Mammary epithelial cell (primary cell): Measurements from ENCODE around the gene DTNA.

Experiments
- EZH2 ChIP-seq: IDR thresholded peaks from 2 replicates; pipeline ENCODE4 v1.6.1; 2012; ENCODE audit warnings: low read length, inconsistent platforms, borderline replicate concordance
- TF ChIP-seq, protein P1 (sequence below), 2 donors: IDR thresholded peaks in 1 of 2; conservative IDR thresholded peaks in 1 of 2; 2 replicates each; pipeline ENCODE4 v1.5.1; 2011 to 2012; ENCODE audit warnings: inconsistent platforms in 2 of 2, low read length in 2 of 2, mild to moderate bottlenecking in 2 of 2, control low read depth in 1 of 2, low read depth in 1 of 2; ENCODE audit not compliant: insufficient read depth in 1 of 2; ENCODE audit errors: extremely low read depth in 1 of 2

DNA sequence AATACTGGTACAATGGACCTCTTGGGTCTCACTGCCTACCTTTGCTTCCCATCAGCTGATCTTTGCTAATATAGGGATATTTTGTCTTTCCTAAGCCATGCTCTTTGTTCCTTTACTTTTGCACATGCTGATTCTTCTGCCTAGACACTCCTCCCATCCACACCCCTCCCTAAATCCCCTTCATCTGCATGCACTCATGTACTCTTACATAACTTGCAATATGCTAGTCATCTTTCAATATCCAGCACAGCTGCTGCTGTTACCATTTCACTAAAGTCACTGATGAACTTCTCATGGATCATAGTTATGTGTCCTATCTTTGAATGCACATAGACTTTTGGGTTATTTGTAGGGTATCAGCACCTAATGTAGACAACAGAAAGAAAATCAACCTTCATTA, 18.5 kb upstream of the DTNA start:
- TF ChIP-seq, protein P1, sequence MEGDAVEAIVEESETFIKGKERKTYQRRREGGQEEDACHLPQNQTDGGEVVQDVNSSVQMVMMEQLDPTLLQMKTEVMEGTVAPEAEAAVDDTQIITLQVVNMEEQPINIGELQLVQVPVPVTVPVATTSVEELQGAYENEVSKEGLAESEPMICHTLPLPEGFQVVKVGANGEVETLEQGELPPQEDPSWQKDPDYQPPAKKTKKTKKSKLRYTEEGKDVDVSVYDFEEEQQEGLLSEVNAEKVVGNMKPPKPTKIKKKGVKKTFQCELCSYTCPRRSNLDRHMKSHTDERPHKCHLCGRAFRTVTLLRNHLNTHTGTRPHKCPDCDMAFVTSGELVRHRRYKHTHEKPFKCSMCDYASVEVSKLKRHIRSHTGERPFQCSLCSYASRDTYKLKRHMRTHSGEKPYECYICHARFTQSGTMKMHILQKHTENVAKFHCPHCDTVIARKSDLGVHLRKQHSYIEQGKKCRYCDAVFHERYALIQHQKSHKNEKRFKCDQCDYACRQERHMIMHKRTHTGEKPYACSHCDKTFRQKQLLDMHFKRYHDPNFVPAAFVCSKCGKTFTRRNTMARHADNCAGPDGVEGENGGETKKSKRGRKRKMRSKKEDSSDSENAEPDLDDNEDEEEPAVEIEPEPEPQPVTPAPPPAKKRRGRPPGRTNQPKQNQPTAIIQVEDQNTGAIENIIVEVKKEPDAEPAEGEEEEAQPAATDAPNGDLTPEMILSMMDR (conservative IDR thresholded peaks at IDR 0.05 in 1 of 2, IDR thresholded peaks at IDR 0.05 in 1 of 2; ENCODE audit: extremely low read depth in 1 of 2, insufficient read depth in 1 of 2, low read depth in 1 of 2, low read length in 2 of 2) = no peak
- TF ChIP-seq EZH2 = no peak
